ENCODE results near the gene ABI3BP.

The ABI3BP gene

DNA sequence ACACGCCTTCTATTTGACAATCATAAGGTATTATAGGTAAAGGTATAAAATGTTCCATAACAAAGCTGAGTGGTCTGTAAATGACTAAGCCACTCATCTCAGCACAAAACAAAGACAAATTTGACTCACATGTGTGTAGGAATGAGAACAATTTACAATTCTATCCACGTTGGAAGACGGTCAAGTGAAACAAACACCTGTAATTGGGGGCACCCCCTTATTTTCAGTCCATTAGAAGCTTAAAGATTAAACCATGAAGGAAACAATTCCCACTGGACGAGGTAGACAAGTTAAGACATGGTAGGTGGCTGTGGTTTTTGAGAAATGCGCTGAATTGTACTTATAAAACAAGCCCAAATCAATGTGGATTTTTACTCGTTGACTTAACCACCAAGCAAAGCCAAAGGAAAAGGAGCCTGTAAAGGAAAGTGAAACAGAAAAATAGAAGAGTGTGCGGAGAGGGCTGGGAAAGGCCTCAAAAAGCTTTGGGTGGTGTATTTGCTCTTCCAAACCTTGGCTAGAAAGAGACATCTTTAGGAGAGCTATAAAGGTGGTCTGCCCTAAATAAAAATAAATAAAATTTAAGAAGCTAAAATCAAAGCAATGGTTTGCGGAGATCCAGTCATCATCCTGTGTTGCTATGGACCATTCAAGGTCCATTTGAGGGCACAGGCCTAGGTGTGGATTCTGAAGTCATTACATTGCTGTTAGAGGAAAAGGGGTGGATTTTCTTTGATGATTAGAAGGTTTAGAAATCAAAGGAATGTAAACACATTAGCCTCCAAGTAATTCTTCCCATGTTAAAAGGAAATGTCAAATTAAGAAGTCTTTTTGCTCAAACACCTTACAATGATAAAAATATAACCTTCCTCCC, 148.9 kb downstream of the ABI3BP start:
- Histone ChIP-seq H3K4me1 (ENCODE audit: control insufficient read depth, insufficient read depth, low read length, unreplicated experiment) (no peaks in the 10 kb centered on the region), H3K79me2 (ENCODE audit: control insufficient read depth, insufficient read depth, low read length, unreplicated experiment) (no peaks in the 10 kb centered on the region), H3K27ac (ENCODE audit: low read depth, low read length) (no peak overlapping the region), H2AFZ (ENCODE audit: low read length, unreplicated experiment) (no peak overlapping the region), H3K27me3 (ENCODE audit: insufficient read depth, low read length) (no peaks in the 10 kb centered on the region), H3K4me3 (ENCODE audit: low read depth, low read length) (no peak overlapping the region), H3K36me3 (ENCODE audit: insufficient read depth, low read length) (no peaks in the 10 kb centered on the region)

DNA sequence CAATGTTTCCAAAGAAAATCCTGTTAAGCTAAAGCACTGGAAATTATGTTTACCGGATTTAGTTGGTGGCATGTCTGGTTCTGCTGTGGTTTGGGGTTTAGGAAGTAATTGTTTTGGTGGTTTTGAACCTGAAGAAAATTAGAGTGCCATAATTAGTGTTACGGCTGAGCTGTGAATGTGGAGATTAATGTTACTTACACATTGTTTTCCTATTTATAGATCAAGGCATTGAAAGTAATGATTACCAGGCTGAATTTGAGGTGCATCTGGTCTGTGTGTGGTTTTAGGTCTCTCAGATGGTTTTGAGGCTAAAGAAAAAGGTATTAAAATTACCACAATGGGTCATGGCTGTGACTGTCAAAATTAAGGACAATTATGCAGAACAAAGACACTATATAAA, 155.1 kb downstream of the ABI3BP start:
- H3K27ac ChIP-seq (ENCODE audit: low read depth, low read length): no peak overlapping the region
- H3K79me2 ChIP-seq (ENCODE audit: control insufficient read depth, insufficient read depth, low read length, unreplicated experiment): no peaks in the 10 kb centered on the region
- peaks cover 7% of the 10 kb centered on the region; the same call in 1 of the 2 replicates for H3K36me3 ChIP-seq (ENCODE audit: insufficient read depth, low read length)
- no peak overlapping the region for H2AFZ ChIP-seq (ENCODE audit: low read length, unreplicated experiment)
- H3K27me3 ChIP-seq (ENCODE audit: insufficient read depth, low read length): no peaks in the 10 kb centered on the region
- no peaks in the 10 kb centered on the region for H3K4me1 ChIP-seq (ENCODE audit: control insufficient read depth, insufficient read depth, low read length, unreplicated experiment)
- H3K4me3 ChIP-seq (ENCODE audit: low read depth, low read length): no peak overlapping the region

DNA sequence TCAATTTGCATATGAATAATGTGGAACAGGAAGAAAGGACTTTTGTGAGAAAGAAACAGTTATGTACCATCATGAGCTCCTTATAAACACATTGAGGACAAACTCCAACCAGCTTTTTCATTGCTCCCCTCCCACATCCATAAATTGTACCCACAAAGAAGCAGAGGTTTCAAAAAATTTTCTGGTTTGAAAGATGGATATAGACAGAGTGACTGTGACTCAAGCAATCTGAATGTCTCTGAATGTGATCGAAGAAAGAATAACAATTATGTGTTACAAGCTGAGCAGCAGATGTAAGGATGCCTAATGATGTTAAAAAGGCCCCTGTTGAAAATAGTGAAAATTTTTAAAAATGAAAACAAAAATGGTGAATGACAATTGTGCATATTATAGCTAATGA, 156.6 kb downstream of the ABI3BP start:
- Histone ChIP-seq H3K4me1 (ENCODE audit: control insufficient read depth, insufficient read depth, low read length, unreplicated experiment) (no peaks in the 10 kb centered on the region), H3K36me3 (ENCODE audit: insufficient read depth, low read length) (peaks cover 11% of the 10 kb centered on the region; the same call in 1 of the 2 replicates), H3K4me3 (ENCODE audit: low read depth, low read length) (no peak overlapping the region), H3K27me3 (ENCODE audit: insufficient read depth, low read length) (no peaks in the 10 kb centered on the region), H2AFZ (ENCODE audit: low read length, unreplicated experiment) (no peak overlapping the region), H3K79me2 (ENCODE audit: control insufficient read depth, insufficient read depth, low read length, unreplicated experiment) (no peaks in the 10 kb centered on the region), H3K27ac (ENCODE audit: low read depth, low read length) (no peak overlapping the region)

DNA sequence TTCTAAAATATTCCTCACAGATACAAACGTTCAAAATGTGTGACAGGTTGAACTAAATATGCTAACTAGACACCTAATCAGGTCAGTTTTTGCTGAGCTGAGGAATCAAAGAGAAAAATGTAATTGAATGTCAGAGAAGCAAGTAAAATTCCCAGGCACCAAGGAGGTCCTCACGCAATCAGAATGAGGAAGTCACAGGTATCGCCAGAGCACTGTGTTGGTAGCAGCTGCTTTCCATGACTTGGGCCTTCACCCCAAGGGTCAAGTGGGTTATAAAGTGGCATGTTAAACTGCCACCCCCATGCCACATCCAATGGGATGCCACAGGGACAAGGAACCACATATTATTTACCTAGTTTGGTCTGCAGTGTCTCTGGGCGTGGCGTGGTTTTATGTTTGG, 158.9 kb downstream of the ABI3BP start:
- no peak overlapping the region for H2AFZ ChIP-seq (ENCODE audit: low read length, unreplicated experiment)
- H3K36me3 ChIP-seq (ENCODE audit: insufficient read depth, low read length): peaks cover 20% of the 10 kb centered on the region; the same call in 1 of the 2 replicates
- no peaks in the 10 kb centered on the region for H3K4me1 ChIP-seq (ENCODE audit: control insufficient read depth, insufficient read depth, low read length, unreplicated experiment)
- no peaks in the 10 kb centered on the region for H3K27me3 ChIP-seq (ENCODE audit: insufficient read depth, low read length)
- H3K27ac ChIP-seq (ENCODE audit: low read depth, low read length): no peak overlapping the region
- H3K4me3 ChIP-seq (ENCODE audit: low read depth, low read length): no peak overlapping the region
- H3K79me2 ChIP-seq (ENCODE audit: control insufficient read depth, insufficient read depth, low read length, unreplicated experiment): no peaks in the 10 kb centered on the region

DNA sequence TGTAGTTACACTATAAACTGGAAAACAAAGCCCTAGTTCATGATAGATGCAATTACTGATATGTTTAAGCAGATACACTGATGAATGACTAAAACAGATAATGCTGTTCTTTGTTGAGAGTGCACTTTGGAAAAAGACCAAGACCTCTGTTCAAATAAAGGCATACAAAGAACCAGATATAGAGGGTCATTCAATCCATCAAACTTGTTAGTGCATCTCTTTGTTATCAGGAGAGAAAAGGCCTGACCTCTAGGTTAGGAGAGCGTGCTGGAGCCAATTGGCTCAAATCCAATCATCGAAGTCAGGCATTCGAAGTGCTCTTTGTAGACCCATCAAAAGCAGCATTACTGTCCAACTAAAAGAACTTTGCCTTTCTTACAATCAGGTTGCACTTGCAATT, 159.7 kb downstream of the ABI3BP start:
- peaks cover 21% of the 10 kb centered on the region; the same call in 1 of the 2 replicates for H3K36me3 ChIP-seq (ENCODE audit: insufficient read depth, low read length)

DNA sequence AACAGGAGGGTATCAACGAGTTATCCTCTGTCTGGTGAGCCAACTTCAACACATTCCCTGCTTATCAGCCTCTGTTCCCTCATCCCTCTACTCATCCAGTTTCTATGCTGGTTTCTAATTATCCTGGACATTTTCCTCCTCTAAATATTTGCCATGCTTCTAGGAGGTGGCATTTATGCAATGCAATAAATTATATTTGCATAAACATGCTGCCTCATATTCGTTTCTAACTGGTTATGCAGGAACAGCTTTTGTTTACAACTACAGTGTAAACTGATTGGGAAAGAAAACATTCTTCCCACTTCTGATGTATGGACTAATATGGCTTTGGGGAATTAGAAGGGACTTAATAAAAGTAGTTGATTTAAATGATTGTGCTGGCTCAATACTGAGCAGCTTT, 161.6 kb downstream of the ABI3BP start:
- Histone ChIP-seq H3K27me3 (ENCODE audit: insufficient read depth, low read length) (no peaks in the 10 kb centered on the region), H2AFZ (ENCODE audit: low read length, unreplicated experiment) (no peak overlapping the region), H3K27ac (ENCODE audit: low read depth, low read length) (no peak overlapping the region), H3K79me2 (ENCODE audit: control insufficient read depth, insufficient read depth, low read length, unreplicated experiment) (no peaks in the 10 kb centered on the region), H3K4me3 (ENCODE audit: low read depth, low read length) (no peak overlapping the region), H3K36me3 (ENCODE audit: insufficient read depth, low read length) (peaks cover 21% of the 10 kb centered on the region; the same call in 1 of the 2 replicates), H3K4me1 (ENCODE audit: control insufficient read depth, insufficient read depth, low read length, unreplicated experiment) (no peaks in the 10 kb centered on the region)

More for the DNA sequence above, 159.7 kb downstream of the ABI3BP start:
- no peak overlapping the region for H3K27ac ChIP-seq (ENCODE audit: low read depth, low read length)
- no peak overlapping the region for H2AFZ ChIP-seq (ENCODE audit: low read length, unreplicated experiment)
- no peaks in the 10 kb centered on the region for H3K27me3 ChIP-seq (ENCODE audit: insufficient read depth, low read length)
- H3K4me1 ChIP-seq (ENCODE audit: control insufficient read depth, insufficient read depth, low read length, unreplicated experiment): no peaks in the 10 kb centered on the region
- H3K79me2 ChIP-seq (ENCODE audit: control insufficient read depth, insufficient read depth, low read length, unreplicated experiment): no peaks in the 10 kb centered on the region
- H3K4me3 ChIP-seq (ENCODE audit: low read depth, low read length): no peak overlapping the region

DNA sequence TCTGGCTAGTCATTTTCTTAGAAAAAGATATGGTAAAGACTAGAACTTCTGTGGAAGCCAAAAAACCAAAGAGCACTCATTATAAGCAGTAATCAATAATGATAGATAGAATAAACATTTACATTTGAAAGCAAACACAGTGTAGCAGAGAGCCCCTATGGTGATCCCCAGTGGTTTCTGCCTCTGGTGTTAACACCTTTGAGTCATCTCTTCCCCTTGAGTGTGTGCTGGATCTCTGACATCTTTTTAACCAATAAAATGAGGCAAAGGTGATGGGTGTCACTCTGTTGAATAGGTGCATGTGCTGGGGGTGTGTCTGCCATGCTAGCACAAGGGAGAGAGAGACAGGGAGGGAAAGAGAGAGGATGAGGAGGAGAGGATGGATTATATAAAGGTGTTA, 162.3 kb downstream of the ABI3BP start:
- H3K79me2 ChIP-seq (ENCODE audit: control insufficient read depth, insufficient read depth, low read length, unreplicated experiment): no peaks in the 10 kb centered on the region
- H2AFZ ChIP-seq (ENCODE audit: low read length, unreplicated experiment): no peak overlapping the region
- H3K36me3 ChIP-seq (ENCODE audit: insufficient read depth, low read length): peaks cover 21% of the 10 kb centered on the region; the same call in 1 of the 2 replicates
- H3K4me3 ChIP-seq (ENCODE audit: low read depth, low read length): no peak overlapping the region
- no peak overlapping the region for H3K27ac ChIP-seq (ENCODE audit: low read depth, low read length)
- no peaks in the 10 kb centered on the region for H3K4me1 ChIP-seq (ENCODE audit: control insufficient read depth, insufficient read depth, low read length, unreplicated experiment)
- H3K27me3 ChIP-seq (ENCODE audit: insufficient read depth, low read length): no peaks in the 10 kb centered on the region

DNA sequence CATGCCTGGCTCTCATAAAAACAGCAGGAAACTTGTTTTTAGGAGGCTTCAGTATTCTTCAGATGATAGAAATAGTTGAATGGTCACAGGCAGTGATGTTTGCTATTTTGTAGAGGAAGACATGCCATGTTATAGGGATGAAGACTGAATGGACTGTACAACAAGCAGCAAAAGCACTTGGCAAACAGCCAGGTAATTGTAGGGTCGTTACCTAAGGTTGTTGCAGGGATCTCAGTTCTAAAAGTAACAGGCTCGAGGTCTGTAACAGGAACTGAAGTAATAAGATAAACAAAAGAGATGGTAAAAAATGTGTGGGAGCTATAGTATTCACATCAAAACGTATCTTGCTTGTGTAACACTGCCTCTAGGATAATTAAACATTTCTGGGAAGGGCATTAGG, 167.6 kb downstream of the ABI3BP start:
- Histone ChIP-seq H3K79me2 (ENCODE audit: control insufficient read depth, insufficient read depth, low read length, unreplicated experiment) (no peaks in the 10 kb centered on the region), H3K4me3 (ENCODE audit: low read depth, low read length) (no peak overlapping the region), H3K27me3 (ENCODE audit: insufficient read depth, low read length) (no peaks in the 10 kb centered on the region), H3K36me3 (ENCODE audit: insufficient read depth, low read length) (peaks cover 4% of the 10 kb centered on the region; the same call in 1 of the 2 replicates), H3K27ac (ENCODE audit: low read depth, low read length) (no peak overlapping the region), H3K4me1 (ENCODE audit: control insufficient read depth, insufficient read depth, low read length, unreplicated experiment) (no peaks in the 10 kb centered on the region), H2AFZ (ENCODE audit: low read length, unreplicated experiment) (no peak overlapping the region)

DNA sequence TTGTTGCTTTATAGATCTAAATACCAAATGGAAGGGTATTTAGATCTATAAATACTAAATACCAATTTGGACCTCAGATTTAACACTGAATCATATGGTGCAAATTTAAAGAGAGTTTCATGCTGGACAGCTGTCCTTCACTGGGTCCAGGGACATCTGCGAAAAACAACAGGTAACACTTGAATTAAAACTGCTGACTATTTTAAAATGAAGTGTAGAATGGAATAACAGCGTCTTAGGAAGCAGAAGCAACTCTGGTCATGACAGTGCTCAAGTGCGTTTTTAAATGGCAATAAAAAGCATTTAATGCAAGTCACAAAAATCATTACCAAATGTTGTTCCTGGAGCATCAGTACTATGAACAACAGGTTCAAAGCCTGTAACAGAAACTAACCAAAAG, 177.6 kb downstream of the ABI3BP start:
- Histone ChIP-seq H3K27me3 (ENCODE audit: insufficient read depth, low read length) (no peaks in the 10 kb centered on the region), H3K4me1 (ENCODE audit: control insufficient read depth, insufficient read depth, low read length, unreplicated experiment) (peaks cover 5% of the 10 kb centered on the region), H3K36me3 (ENCODE audit: insufficient read depth, low read length) (no peaks in the 10 kb centered on the region), H3K4me3 (ENCODE audit: low read depth, low read length) (no peak overlapping the region), H2AFZ (ENCODE audit: low read length, unreplicated experiment) (no peak overlapping the region), H3K79me2 (ENCODE audit: control insufficient read depth, insufficient read depth, low read length, unreplicated experiment) (no peaks in the 10 kb centered on the region), H3K27ac (ENCODE audit: low read depth, low read length) (no peak overlapping the region)

DNA sequence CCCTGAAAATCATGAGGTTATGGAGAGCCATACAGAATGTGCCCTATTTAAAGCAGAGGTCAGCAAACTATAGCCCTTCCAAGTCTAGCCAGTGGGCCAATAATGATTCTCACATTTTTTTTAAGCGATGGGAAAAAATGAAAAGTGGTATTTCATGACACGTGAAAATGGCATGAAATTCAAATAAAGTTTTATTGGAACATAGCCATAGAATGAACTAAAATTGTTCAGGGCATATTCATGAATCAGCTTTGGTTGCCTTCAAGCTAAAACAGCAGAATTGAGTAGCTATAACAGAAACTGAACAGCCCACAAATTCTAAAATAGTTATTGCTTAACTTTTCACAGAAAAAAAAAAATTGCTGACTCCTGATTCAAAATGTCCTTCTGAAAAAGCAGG, 179.4 kb downstream of the ABI3BP start:
- Histone ChIP-seq H3K4me3 (ENCODE audit: low read depth, low read length) (no peak overlapping the region), H2AFZ (ENCODE audit: low read length, unreplicated experiment) (no peak overlapping the region), H3K4me1 (ENCODE audit: control insufficient read depth, insufficient read depth, low read length, unreplicated experiment) (peaks cover 9% of the 10 kb centered on the region), H3K36me3 (ENCODE audit: insufficient read depth, low read length) (no peaks in the 10 kb centered on the region), H3K27me3 (ENCODE audit: insufficient read depth, low read length) (no peaks in the 10 kb centered on the region), H3K27ac (ENCODE audit: low read depth, low read length) (no peak overlapping the region), H3K79me2 (ENCODE audit: control insufficient read depth, insufficient read depth, low read length, unreplicated experiment) (no peaks in the 10 kb centered on the region)
